Upper lobe of right lung (tissue), 1 donor: ENCODE results near the gene ABCA1. TPM values are rescaled to one million over a fixed set of nuclear protein-coding genes. Genes with fewer than 3 reads are reported as not detected.
A peak's percentile ranks its signal among the peaks of the same experiment; 100 is the strongest.

Experiments used
- ATAC-seq: fragments of 200-7000 bp; cut with Tn5 transposase; one replicate; pipeline ENCODE4 v1.9.1; 2020; ENCODE audit warnings: mild to moderate bottlenecking, moderate library complexity
- DNase-seq: peaks from one replicate; pipeline ENCODE4 v3.0.0-alpha.2; 2020
- H3K27ac ChIP-seq: fragments of 200-600 bp; one replicate; pipeline ENCODE4 v1.8.0; 2022
- H3K27me3 ChIP-seq: fragments of 200-600 bp; one replicate; pipeline ENCODE4 v1.8.0; 2022; ENCODE audit warnings: mild to moderate bottlenecking
- H3K36me3 ChIP-seq: fragments of 200-600 bp; one replicate; pipeline ENCODE4 v1.8.0; 2022
- H3K4me1 ChIP-seq: fragments of 200-600 bp; one replicate; pipeline ENCODE4 v1.8.0; 2022
- H3K4me3 ChIP-seq: fragments of 200-600 bp; one replicate; pipeline ENCODE4 v1.8.0; 2022; ENCODE audit warnings: mild to moderate bottlenecking
- H3K9me3 ChIP-seq: fragments of 200-600 bp; one replicate; pipeline ENCODE4 v1.8.0; 2022
- CTCF ChIP-seq: fragments of 200-600 bp; IDR thresholded peaks from one replicate; pipeline ENCODE4 v1.8.0; 2022; ENCODE audit warnings: antibody characterized with exemption
- intact Hi-C: fragments of 100-400 bp; cut with DNase I; formaldehyde crosslinking; loops from one replicate; pipeline ENCODE4 v1.11.0; 2022
- total RNA-seq: library from RNA; stranded (reverse); fragmentation: NEBNext Ultra II Directional; extraction: Animal tissue kit (Norgen Biotek cat#: 25700); gene quantifications from one replicate; pipeline ENCODE4 v1.2.1, GENCODE V29; 2021
- donor health status: DM: no; HTN: yes; CAD: no; lungs with severe emphysema.

ABCA1 gene
- total RNA-seq, 1 donor from 2014 or later = 49.0 TPM

DNA sequence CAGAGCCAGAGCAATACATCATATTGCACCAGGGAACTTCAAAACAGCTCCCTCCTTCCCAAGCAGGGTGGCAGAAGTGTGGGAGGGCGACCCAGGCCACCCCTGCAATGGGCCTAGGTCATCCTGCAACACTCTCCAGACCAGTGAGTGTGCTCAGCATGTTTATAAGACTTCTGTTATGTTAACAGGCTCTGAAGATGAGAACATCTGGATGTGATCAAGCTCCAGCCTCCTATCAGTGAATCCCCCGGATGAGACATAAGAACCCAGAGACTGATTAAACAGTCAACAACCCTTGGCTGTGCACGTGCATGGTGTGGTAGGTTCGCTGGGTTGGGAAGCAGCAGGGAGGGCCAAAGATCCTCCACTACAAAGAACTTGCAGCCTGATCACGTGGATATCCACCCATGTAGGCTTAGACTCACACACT, 63.3 kb downstream of the ABCA1 start:
- Histone ChIP-seq H3K4me1 (peaks cover 51% of the 10 kb centered on the region), H3K4me3 (no peak overlapping the region), H3K36me3 (peaks cover 9% of the 10 kb centered on the region), H3K9me3 (no peaks in the 10 kb centered on the region), H3K27me3 (no peaks in the 10 kb centered on the region), H3K27ac (no peak overlapping the region)
- TF ChIP-seq CTCF = no peak
- intact Hi-C loops = no loop called here
- DNase-seq (no peak), ATAC-seq (peak; percentile 2)

DNA sequence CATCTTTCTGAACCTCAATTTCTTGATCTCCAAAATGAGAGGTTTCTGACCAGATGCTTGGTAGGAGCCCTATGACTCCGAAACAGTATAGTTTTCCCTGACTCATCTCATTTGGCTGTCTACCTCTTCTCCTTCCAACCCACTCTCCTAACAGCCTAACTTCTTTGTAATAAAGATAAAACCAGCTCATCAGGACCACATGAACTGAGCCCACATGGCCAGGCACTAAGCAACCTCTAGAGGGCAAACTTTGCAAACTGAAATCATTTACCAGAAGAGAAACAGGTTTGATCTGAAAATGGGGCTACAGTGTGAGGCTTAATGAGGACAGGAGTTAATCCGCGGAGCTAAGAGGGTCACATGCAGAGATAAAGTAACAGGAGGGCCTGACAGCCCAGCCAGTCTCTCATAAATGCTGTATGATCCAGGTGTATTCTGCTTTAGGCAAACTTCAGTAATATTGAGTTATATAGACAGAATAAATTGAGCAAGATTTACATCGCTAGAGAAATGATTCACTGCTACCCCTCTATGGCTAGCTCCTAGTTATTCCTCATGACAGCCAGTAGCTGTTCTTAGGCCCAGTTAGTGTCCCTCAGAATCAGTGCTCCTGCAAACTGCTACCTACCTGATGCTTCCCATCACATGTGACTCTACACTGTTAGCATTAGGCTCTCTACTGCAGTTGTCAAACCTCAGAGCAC, 64.6 kb downstream of the ABCA1 start:
- peak; percentile 80 for ATAC-seq

DNA sequence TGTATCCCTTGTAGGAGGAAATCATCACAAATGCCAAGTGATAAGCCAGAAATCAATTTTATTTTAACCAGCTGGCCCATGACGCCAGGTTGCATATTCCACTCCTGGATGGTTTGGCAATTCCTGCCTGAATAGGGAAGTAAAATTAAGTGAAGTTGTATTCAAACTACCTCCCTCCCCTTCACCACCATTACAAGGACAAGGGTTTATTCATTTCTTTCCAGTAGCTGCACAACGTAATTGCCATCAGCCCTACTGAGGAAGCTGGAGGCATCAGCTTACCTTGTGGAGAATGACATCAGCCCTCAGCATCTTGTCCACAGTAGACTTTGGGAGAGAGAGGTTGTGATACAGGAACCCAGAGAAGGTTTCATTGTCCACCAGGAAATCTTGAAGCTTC, 66.6 kb downstream of the ABCA1 start:
- intact Hi-C loops = no loop called here
- no peak for TF ChIP-seq CTCF
- ATAC-seq = peak; percentile 14

More for the DNA sequence above, 64.6 kb downstream of the ABCA1 start:
- H3K27me3 ChIP-seq = no peaks in the 10 kb centered on the region
- TF ChIP-seq CTCF = peak; percentile 81
- DNase-seq = no peak
- intact Hi-C loops = no loop called here
- H3K4me1 ChIP-seq = peaks cover 49% of the 10 kb centered on the region
- no peak overlapping the region for H3K4me3 ChIP-seq
- no peaks in the 10 kb centered on the region for H3K9me3 ChIP-seq
- H3K27ac ChIP-seq = no peak overlapping the region
- H3K36me3 ChIP-seq = peaks cover 9% of the 10 kb centered on the region

DNA sequence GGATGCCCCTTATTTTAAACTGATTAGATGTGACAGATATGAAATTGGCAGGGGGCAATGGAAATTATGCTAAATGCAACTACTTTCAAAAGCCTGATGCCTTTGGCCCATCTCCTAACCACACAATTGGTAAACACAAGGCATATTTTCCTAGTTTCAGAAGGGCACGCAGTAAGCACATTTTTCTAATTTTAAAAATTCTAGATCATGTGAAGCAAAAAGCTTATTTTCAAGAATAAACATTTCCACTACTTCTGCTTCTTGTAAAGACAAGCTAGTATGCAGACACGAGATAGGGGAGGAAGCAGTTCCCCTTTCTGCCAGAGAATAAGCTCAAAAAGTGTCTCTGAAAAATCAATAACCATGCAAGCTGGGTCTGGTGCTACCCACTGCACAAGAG, 67.7 kb downstream of the ABCA1 start:
- peaks cover 64% of the 10 kb centered on the region for H3K4me1 ChIP-seq
- intact Hi-C loops = no loop called here
- peak; percentile 7 for ATAC-seq

More for the DNA sequence above, 66.6 kb downstream of the ABCA1 start:
- peaks cover 14% of the 10 kb centered on the region for H3K36me3 ChIP-seq
- DNase-seq = no peak
- no peak overlapping the region for H3K4me3 ChIP-seq
- H3K27ac ChIP-seq = no peak overlapping the region
- H3K9me3 ChIP-seq = no peaks in the 10 kb centered on the region
- H3K27me3 ChIP-seq = no peaks in the 10 kb centered on the region
- peaks cover 56% of the 10 kb centered on the region for H3K4me1 ChIP-seq

GRCh38 chr9:104858846-104859245, 69.1 kb downstream of the ABCA1 start:
- H3K36me3 ChIP-seq = peaks cover 31% of the 10 kb centered on the region
- ATAC-seq (no peak), DNase-seq (no peak)
- H3K4me1 ChIP-seq = peaks cover 54% of the 10 kb centered on the region
- no peaks in the 10 kb centered on the region for H3K9me3 ChIP-seq
- H3K4me3 ChIP-seq = no peak overlapping the region
- intact Hi-C loops = no loop called here
- no peak for TF ChIP-seq CTCF
- no peak overlapping the region for H3K27ac ChIP-seq
- H3K27me3 ChIP-seq = no peaks in the 10 kb centered on the region

More for the DNA sequence above, 67.7 kb downstream of the ABCA1 start:
- no peak overlapping the region for H3K27ac ChIP-seq
- no peak overlapping the region for H3K4me3 ChIP-seq
- H3K9me3 ChIP-seq = no peaks in the 10 kb centered on the region
- H3K27me3 ChIP-seq = no peaks in the 10 kb centered on the region
- TF ChIP-seq CTCF = no peak
- H3K36me3 ChIP-seq = peaks cover 19% of the 10 kb centered on the region
- no peak for DNase-seq
